Subcutaneous adipose tissue (tissue), 4 donors: ENCODE data around the gene ACSF3. TPM values are rescaled to one million over a fixed set of nuclear protein-coding genes. Genes with fewer than 3 reads are reported as not detected.

ENCODE experiments used
- total RNA-seq, 4 donors: library from RNA; depleted of rRNA; stranded (reverse); fragments of >200 nt; gene quantifications; one replicate each; pipeline ENCODE4 v1.1.0, GENCODE V29; 2016
- TF ChIP-seq, protein P1 (sequence below): fragments of 450-650 bp; IDR thresholded peaks from one replicate; pipeline ENCODE4 v1.5.1; 2016; ENCODE audit warnings: low read depth, mild to moderate bottlenecking, control low read depth, antibody characterized with exemption, moderate library complexity

Gene ACSF3
- total RNA-seq, 4 donors from 2014 or later: 17.4 to 40.1 (median 22.5) TPM

DNA sequence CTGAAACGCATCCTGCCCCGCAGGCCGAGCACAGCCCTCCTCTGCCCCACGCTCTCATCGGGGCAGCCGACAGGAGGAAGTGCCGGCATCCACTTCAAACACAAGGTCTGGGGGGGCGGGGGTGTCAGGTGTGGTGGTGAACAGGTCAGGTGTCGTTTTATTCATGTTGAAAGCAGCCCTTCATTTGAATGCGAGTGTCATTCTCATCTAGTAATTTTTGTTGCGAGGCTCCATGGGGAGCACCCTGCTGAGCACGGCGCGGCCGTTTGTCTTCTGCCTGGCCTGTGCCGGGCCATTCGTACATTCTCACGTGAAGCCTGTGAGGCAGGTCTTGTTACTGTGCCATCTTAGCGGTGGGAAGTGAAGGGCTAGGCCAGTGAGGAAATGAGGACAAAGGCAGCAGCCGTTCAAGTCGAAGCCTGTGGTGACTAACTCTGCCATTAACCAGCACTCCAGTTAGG lies 1.9 kb downstream of the ACSF3 start:
- TF ChIP-seq, protein P1, sequence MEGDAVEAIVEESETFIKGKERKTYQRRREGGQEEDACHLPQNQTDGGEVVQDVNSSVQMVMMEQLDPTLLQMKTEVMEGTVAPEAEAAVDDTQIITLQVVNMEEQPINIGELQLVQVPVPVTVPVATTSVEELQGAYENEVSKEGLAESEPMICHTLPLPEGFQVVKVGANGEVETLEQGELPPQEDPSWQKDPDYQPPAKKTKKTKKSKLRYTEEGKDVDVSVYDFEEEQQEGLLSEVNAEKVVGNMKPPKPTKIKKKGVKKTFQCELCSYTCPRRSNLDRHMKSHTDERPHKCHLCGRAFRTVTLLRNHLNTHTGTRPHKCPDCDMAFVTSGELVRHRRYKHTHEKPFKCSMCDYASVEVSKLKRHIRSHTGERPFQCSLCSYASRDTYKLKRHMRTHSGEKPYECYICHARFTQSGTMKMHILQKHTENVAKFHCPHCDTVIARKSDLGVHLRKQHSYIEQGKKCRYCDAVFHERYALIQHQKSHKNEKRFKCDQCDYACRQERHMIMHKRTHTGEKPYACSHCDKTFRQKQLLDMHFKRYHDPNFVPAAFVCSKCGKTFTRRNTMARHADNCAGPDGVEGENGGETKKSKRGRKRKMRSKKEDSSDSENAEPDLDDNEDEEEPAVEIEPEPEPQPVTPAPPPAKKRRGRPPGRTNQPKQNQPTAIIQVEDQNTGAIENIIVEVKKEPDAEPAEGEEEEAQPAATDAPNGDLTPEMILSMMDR: no peak

DNA sequence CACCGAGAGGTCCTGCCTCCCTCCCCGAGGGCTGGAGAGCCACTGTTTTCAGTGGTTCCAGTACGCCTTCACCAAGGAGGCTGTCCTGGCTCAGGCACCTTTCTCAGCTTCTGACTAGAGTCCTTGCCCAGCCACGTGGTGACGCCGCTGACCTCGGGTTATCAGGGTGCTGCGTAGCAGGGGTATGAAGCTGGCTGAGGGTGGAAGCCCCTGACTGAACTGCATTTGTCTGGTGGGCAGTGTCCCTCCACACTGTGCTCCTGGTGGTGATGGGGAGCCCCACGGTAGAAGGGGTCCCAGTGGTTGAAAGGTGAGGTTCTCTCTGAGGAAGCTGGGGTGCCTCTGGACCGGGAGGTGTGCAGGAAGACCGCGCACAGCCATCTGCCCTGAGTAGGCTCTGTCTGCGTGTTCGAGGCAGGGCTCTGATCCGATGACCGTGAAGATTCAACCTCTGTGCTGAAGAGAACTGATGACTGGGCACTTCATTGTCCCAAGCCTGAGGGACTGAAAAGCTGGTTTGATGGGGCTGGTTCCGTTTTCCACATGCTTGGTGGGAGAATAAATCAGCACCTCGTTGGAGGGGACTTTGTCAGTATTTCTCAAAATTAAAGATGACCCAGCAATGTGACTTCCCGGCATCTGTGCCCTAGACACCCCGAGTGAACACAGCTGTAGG lies 2.5 kb downstream of the ACSF3 start:
- TF ChIP-seq, protein P1: no peak

DNA sequence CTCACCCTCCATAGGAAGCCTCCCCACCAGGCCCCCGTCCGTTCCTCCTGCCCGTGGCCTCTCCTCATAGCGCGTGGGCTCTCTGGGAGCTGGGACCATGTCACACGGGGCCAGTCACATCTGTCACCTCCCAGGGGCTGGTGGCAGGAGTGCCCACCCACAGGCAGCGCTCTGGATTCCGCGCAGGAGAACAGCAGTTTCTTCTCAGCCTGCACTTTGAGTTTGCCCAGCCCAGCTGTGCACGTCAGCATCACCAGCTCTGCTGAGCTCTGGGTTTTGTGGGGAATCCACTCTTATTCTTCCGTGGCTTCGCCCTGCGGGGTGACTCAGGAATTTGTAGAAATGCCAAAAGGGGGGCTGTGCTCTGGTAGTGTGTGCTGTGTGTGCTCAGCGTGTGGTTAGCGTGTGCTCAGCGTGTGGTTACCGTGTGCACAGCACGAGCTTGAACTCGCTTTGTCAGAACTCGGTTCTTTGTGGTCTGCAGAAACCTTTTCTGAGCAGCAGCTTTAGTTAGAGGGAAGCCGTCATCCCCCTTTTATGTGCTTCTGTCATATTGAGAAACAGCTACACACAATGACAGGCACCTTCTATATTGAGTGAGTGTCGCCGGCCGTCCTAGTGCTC lies 3.2 kb downstream of the ACSF3 start:
- TF ChIP-seq, protein P1: no peak

DNA sequence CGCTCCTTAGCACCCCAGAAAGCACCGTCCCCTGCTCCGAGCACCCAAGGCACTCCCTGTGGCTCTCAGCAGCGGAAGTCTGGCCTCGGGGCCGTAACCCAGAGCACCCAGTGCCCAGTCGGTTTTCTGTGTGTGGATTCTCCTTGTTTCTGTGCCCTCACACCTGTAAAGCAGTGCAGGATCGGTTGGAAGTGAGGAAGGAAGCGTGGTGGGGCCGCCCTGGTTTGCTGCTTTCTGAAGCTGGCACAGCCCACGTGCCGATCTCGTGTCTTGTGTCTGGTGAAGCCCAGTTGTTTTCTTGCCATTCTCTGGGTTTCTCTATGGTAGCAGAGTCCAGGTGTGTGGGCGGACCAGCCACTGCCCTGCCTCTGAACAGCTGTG lies 3.7 kb downstream of the ACSF3 start:
- TF ChIP-seq, protein P1: no peak

DNA sequence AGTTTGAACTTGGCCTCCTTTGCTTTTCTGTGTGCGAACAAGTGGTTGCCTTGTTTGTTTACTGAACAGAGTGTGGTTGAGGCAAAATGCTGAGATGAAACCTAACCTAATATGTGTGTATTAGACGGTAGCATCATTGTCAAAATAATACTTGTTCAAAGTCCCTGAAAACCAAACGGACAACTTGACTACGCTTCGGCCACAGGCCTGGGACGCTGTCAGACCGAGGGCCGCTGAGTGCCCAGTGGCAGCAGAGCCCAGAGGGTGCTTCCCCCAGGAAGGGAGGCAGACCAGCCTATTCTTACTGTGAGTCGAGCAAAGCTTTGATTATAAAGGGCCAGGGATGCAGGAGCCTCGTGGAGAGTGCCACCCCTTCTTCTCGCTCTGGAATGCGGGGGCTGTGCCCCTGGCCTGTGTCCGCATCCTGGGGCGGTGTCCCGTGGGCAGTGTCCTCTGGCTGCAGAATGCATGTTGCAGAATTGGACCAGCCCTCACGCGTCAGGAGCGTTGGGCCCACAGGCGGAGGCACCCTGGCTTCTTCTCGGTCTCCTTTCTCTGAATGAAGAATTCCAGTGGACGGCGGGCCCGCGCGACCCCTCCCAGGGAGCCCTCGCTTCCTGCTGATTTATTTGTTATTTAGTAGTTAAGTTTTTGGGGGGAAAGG lies 5.2 kb downstream of the ACSF3 start:
- TF ChIP-seq, protein P1: no peak

DNA sequence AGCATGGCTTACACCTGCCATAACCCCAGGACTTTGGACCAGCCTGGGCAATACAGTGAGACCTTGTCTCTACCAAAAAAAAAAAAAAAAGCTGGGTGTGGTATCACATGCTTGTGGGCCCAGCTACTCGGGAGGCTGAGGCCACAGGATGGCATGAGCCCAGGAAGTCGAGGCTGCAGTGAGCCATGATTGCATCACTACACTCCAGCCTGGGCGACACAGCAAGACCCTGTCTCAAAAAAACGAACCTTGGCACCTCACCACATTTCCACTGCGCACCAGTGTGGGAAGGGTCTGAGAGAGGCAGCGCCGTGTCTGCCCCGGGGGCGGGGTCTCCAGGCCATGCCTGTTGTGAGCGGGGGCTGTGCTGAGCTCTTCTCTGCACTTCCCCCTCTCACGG lies 6.3 kb downstream of the ACSF3 start:
- TF ChIP-seq, protein P1: no peak

DNA sequence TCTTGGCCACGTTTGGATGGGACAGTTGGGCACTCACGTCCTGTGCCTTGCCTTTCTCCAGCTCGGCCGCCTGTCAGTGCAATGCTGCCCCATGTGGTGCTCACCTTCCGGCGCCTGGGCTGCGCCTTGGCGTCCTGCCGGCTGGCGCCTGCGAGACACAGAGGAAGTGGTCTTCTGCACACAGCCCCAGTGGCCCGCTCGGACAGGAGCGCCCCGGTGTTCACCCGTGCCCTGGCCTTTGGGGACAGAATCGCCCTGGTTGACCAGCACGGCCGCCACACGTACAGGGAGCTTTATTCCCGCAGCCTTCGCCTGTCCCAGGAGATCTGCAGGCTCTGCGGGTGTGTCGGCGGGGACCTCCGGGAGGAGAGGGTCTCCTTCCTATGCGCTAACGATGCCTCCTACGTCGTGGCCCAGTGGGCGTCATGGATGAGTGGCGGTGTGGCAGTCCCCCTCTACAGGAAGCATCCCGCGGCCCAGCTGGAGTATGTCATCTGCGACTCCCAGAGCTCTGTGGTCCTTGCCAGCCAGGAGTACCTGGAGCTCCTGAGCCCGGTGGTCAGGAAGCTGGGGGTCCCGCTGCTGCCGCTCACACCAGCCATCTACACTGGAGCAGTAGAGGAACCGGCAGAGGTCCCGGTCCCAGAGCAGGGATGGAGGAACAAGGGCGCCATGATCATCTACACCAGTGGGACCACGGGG lies 7.1 kb downstream of the ACSF3 start:
- TF ChIP-seq, protein P1: no peak
